Duodenal mucosa (tissue), 2 donors: Measurements from ENCODE around the gene CLIC1.

ENCODE experiments used
- H3K27ac ChIP-seq: one replicate; pipeline ENCODE4 v1.7.0; 2013; ENCODE audit warnings: low read depth, low read length
- H3K27me3 ChIP-seq, 2 donors: one replicate each; pipeline ENCODE4 v1.7.0; 2013; ENCODE audit warnings: low read length in 2 of 2, control low read depth in 1 of 2; ENCODE audit not compliant: insufficient read depth in 2 of 2, control insufficient read depth in 1 of 2
- H3K36me3 ChIP-seq, 2 donors: one replicate each; pipeline ENCODE4 v1.7.0; 2013; ENCODE audit warnings: low read length in 2 of 2, control low read depth in 1 of 2; ENCODE audit not compliant: insufficient read depth in 2 of 2, control insufficient read depth in 1 of 2
- H3K4me1 ChIP-seq, 2 donors: one replicate each; pipeline ENCODE4 v1.7.0; 2013; ENCODE audit warnings: low read length in 2 of 2, control low read depth in 1 of 2; ENCODE audit not compliant: insufficient read depth in 2 of 2, control insufficient read depth in 1 of 2
- H3K4me3 ChIP-seq, 2 donors: one replicate each; pipeline ENCODE4 v1.7.0; 2013; ENCODE audit warnings: low read length in 2 of 2, low read depth in 1 of 2
- H3K9ac ChIP-seq, 2 donors: one replicate each; pipeline ENCODE4 v1.7.0; 2013; ENCODE audit warnings: low read length in 2 of 2, low read depth in 1 of 2
- H3K9me3 ChIP-seq, 2 donors: one replicate each; pipeline ENCODE4 v1.7.0; 2013; ENCODE audit warnings: low read length in 2 of 2, control low read depth in 1 of 2; ENCODE audit not compliant: control insufficient read depth in 1 of 2

CLIC1 gene

GRCh38 chr6:31701666-31702404, 34.5 kb downstream of the CLIC1 start:
- Histone ChIP-seq H3K4me1 (peaks cover 15% of the 10 kb centered on the region in 2 donors), H3K9me3 (no peaks in the 10 kb centered on the region), H3K36me3 (peaks cover 5 to 24% of the 10 kb centered on the region in 2 donors), H3K4me3 (peak overlapping the region; percentile 84 to 89), H3K27me3 (no peaks in the 10 kb centered on the region), H3K9ac (peak overlapping the region; percentile 89 to 97), H3K27ac (no peak overlapping the region)

- Histone ChIP-seq H3K4me3 (peak overlapping the region in 1 of 2 donors; percentile 84), H3K9ac (peak overlapping the region in 1 of 2 donors; percentile 15), H3K27ac (no peak overlapping the region), H3K27me3 (no peaks in the 10 kb centered on the region), H3K36me3 (peaks cover 9 to 33% of the 10 kb centered on the region in 2 donors), H3K4me1 (peaks cover 15% of the 10 kb centered on the region in 2 donors), H3K9me3 (no peaks in the 10 kb centered on the region)
Measured at GRCh38 chr6:31700740-31701401, 35.5 kb downstream of the CLIC1 start.

DNA sequence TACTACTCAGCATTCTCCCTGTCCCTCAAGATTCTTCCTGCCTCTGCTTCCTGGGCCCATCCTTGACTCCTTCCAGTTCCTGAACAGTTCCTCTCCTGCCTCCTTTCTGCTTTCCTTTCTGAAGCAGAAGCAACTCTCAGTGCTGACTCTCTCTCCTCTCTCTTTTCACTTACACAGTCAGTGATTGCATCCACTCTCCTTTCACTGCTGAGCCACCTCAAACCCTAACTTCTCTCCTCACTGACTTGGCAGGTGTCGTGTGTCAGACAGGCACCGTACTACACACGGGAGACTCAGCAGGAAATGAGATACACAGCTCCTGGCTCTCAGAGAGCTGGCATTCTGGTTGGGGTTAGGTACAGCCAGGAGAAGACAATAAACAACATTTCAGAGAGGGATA, 38.8 kb downstream of the CLIC1 start:
- Histone ChIP-seq H3K36me3 (peaks cover 28 to 62% of the 10 kb centered on the region in 2 donors), H3K27ac (no peak overlapping the region)

GRCh38 chr6:31693535-31693934, 42.8 kb downstream of the CLIC1 start:
- H3K9ac ChIP-seq, result no peak overlapping the region
- no peak overlapping the region for H3K27ac ChIP-seq
- H3K4me3 ChIP-seq, result no peak overlapping the region
- H3K27me3 ChIP-seq, result no peaks in the 10 kb centered on the region
- peaks cover 16 to 19% of the 10 kb centered on the region in 2 donors for H3K4me1 ChIP-seq
- H3K9me3 ChIP-seq, result no peaks in the 10 kb centered on the region
- H3K36me3 ChIP-seq, result peaks cover 55 to 79% of the 10 kb centered on the region in 2 donors

More for the DNA sequence above, 38.8 kb downstream of the CLIC1 start:
- Histone ChIP-seq H3K4me3 (no peak overlapping the region), H3K27me3 (no peaks in the 10 kb centered on the region), H3K9me3 (no peaks in the 10 kb centered on the region), H3K9ac (no peak overlapping the region), H3K4me1 (peaks cover 15% of the 10 kb centered on the region in 2 donors)

DNA sequence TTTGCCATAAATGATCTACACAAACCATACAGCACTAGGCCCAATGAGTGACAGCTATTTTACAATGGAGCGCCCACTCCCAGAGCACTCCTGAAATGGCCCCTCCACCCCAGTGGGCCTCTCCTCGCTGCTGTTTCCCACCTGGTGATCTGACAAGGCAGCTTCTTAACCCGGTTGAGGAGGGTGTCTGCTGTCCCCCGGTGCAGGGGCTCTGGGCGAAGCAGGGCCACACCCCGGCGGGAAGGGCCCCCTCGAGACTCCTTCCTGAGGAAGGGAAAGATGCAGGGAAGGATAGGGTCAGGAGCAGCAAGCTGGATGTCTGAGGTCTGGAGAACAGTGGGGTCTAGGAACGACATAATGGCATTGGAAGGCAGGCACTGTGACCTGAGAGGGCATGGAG, 43.4 kb downstream of the CLIC1 start:
- no peak overlapping the region for H3K4me3 ChIP-seq
- H3K36me3 ChIP-seq, result peaks cover 60 to 86% of the 10 kb centered on the region in 2 donors
- H3K27me3 ChIP-seq, result no peaks in the 10 kb centered on the region
- H3K27ac ChIP-seq, result no peak overlapping the region
- H3K9me3 ChIP-seq, result no peaks in the 10 kb centered on the region
- no peak overlapping the region for H3K9ac ChIP-seq
- peaks cover 16 to 19% of the 10 kb centered on the region in 2 donors for H3K4me1 ChIP-seq

DNA sequence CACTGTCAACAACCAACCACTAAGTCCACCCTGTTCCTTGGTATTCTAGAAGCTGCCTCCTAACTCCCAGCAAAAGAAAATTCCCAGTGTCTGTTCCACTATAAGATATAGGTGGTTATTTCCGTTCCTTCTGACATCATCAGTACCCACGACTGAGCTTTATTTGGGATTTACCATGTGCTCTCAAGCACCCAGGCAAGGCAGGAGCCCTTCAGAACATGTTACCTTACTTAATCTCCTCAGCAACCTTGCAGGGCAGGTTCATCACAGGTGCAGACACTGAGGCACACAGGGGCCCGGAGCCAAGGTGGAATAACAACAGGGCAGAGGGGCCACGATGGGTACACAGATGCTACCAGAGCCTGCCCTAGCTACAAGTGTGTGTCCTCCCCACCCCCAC, 44.0 kb downstream of the CLIC1 start:
- no peak overlapping the region for H3K9ac ChIP-seq
- H3K4me3 ChIP-seq, result no peak overlapping the region
- peaks cover 60 to 86% of the 10 kb centered on the region in 2 donors for H3K36me3 ChIP-seq

DNA sequence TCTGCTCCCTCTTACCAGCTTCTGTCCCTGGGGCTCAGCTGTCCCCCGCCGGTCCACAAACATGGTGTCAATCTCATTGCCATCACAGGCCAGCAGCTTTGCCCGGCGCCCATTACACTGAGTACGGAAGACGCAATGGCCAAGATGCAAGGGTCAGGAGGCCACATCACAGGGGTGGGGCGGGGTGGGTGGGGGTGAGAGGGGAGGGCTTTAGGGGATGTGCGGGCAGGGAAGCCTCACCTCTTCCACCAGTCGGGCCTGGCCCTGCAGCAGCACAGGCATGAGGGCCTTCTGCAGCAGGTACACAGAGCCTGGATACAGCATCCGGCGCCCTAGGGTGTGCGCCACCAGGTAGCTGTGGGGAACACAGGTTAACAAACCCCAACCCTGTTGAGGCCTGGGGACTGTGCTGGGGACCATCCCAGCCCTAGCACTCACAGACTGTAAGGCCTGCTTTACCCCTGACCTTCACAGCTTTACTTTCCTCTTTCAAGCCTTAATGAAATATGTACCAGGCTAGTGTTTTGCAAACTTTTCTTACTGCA, 44.7 kb downstream of the CLIC1 start:
- no peak overlapping the region for H3K9ac ChIP-seq
- H3K27ac ChIP-seq, result no peak overlapping the region
- H3K36me3 ChIP-seq, result peaks cover 60 to 86% of the 10 kb centered on the region in 2 donors
- peaks cover 16 to 19% of the 10 kb centered on the region in 2 donors for H3K4me1 ChIP-seq
- H3K4me3 ChIP-seq, result no peak overlapping the region
- no peaks in the 10 kb centered on the region for H3K9me3 ChIP-seq
- H3K27me3 ChIP-seq, result no peaks in the 10 kb centered on the region

More for the DNA sequence above, 44.0 kb downstream of the CLIC1 start:
- Histone ChIP-seq H3K27ac (no peak overlapping the region), H3K4me1 (peaks cover 16 to 19% of the 10 kb centered on the region in 2 donors), H3K27me3 (no peaks in the 10 kb centered on the region), H3K9me3 (no peaks in the 10 kb centered on the region)

GRCh38 chr6:31691078-31691463, 45.3 kb downstream of the CLIC1 start:
- peaks cover 16 to 19% of the 10 kb centered on the region in 2 donors for H3K4me1 ChIP-seq
- H3K36me3 ChIP-seq, result peaks cover 64 to 86% of the 10 kb centered on the region in 2 donors
- no peaks in the 10 kb centered on the region for H3K9me3 ChIP-seq
- peak overlapping the region; percentile 58 for H3K27ac ChIP-seq
- no peaks in the 10 kb centered on the region for H3K27me3 ChIP-seq
- H3K4me3 ChIP-seq, result peak overlapping the region in 1 of 2 donors; percentile 8
- peak overlapping the region in 1 of 2 donors; percentile 28 for H3K9ac ChIP-seq

DNA sequence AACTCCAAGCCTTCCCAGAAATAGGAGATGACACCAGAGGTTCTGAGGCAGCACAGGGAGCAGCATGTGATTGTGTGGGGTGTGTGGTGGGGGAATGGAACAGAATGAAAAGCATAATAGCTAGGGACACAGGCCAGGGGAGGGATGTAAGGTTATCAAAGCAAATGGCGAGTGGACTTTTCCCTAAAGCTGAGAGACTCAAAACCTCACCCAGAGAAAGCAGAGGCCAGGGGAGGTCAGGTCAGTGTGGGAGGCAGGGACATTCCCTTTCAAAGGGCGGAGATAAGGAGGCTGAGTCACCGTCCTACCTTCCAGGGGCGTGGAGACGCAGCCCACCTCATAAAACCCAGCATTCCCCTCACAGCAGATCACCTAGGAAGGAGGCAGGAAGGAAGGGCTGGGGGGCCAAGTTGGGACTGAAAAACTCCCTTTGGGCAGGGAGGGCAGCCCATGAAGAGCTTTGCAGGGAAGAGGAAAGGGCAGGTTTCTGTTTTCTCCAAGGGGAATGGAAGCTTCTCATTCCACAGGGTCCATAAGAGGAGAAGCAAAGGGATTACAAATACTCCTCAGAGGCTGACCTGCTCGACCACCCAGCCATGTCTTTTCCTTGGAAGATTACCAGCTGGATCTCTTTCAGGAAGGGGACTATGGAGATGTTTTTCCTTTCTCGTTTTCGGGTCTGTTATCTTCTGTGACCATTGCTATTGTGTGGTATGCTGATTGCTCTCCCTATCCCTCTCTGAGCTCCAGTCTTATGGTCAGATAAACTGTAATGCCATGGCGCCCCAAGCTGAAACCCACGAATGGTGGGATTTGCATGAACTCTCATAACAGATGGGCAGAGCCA, 45.9 kb downstream of the CLIC1 start:
- Histone ChIP-seq H3K9ac (peak overlapping the region in 1 of 2 donors; percentile 28), H3K9me3 (no peaks in the 10 kb centered on the region), H3K36me3 (peaks cover 65 to 87% of the 10 kb centered on the region in 2 donors), H3K27me3 (no peaks in the 10 kb centered on the region), H3K27ac (peak overlapping the region; percentile 58), H3K4me3 (peak overlapping the region in 1 of 2 donors; percentile 8), H3K4me1 (peaks cover 16 to 19% of the 10 kb centered on the region in 2 donors)
